GM18519 (cell line): ENCODE measurements around the gene ERC1.
"Not testable (repeated sequence)": the region's sequence is repeated elsewhere in the genome, so short reads cannot be mapped to it uniquely, and the experiment has no call there.

ENCODE experiments used
- ATAC-seq: cut with Tn5 transposase; IDR thresholded peaks from one replicate; pipeline ENCODE4 v1.9.1; 2021; ENCODE audit warnings: mild to moderate bottlenecking, moderate library complexity; ENCODE audit not compliant: unreplicated experiment, low FRiP score

ERC1 gene

DNA sequence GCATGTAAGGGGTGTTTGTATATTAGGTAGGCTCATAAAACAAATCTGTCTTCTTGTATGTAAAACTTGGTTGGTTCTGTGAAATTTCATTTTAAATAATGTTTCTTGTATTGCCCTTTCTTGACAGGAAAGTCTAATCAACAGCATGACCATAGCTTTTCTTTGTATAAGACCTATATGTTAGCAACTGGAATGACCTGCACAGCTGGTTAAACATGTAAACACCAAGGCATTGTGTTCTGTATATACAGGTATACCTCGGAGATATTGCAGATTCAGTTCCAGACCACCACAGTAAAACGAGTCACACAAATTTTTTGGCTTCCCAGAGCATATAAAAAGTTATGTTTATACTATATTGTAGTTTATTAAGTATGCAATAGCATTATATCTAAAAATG lies 183.6 kb downstream of the ERC1 start:
- no peak for ATAC-seq

DNA sequence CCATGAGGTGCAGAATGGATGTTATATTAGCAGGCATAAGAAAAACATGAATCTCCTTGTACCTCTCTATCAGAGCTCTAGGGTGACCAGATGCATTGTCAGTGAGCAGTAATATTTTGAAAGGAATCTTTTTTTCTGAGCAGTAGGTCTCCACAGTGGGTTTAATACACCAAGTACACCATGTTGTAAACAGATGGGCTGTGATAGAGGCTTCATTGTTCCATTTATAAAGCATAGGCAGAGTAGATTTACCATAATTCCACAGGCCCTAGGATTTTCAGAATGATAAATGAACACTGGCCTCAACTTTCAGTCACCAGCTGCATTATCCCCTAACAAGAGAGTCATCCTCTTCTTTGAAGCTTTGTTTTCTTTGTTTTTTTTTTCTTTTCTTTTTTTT lies 185.2 kb downstream of the ERC1 start:
- ATAC-seq = no peak

DNA sequence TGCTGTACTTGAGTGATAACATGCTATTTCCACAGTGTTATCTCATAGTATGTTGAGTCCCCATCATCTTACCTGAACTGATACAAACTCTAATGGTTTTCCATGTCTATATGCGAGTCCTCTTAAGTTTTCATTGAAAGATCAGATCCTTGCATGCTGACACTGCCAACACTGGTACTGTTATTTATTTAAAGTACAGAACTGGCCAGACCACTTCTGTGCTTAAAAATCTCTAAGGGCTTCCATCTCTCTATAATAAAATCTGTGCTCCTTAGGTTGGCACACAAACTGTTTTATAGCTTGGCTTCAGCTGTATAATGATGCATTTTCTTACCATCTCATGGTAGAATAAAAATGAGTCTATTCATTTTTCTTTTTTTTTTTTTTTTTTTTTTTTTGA lies 188.1 kb downstream of the ERC1 start:
- ATAC-seq = no peak

DNA sequence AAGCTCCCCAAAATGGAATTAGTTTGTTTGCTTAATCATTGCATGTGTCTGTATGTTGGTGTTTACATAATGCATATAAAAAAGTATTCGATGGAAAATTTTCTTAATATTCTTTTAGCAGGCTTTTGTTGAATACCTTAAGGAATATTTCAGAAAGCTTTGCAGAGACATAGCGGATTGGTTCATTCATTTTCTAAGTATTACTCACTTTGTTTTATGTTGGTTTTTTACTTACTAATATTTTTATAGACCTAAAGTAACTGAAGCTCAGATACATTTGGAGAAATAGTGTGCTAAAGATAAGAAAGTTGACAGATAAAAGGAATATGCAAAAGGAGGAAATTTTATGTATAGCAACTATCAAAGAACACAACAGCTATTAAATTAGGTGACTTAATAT lies 191.0 kb downstream of the ERC1 start:
- ATAC-seq = no peak

DNA sequence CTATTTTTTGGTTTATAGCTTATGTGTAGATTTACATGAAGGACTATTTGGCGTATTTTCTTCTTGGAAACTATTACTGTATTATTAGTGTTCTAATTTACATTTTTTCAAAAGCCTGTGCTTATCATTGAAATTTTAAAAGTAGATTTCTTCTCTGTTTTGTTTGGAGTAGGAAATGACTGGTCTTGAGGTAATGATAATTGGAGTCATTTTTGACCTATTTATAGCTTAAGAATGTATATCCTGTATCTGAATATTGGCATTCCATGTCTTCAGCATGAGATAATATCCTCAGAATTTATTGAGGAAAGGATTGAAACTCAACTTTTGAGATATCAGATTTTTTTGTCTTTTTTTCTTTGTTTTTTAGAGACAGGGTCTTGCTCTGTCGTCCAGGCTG lies 193.4 kb downstream of the ERC1 start:
- ATAC-seq = no peak

DNA sequence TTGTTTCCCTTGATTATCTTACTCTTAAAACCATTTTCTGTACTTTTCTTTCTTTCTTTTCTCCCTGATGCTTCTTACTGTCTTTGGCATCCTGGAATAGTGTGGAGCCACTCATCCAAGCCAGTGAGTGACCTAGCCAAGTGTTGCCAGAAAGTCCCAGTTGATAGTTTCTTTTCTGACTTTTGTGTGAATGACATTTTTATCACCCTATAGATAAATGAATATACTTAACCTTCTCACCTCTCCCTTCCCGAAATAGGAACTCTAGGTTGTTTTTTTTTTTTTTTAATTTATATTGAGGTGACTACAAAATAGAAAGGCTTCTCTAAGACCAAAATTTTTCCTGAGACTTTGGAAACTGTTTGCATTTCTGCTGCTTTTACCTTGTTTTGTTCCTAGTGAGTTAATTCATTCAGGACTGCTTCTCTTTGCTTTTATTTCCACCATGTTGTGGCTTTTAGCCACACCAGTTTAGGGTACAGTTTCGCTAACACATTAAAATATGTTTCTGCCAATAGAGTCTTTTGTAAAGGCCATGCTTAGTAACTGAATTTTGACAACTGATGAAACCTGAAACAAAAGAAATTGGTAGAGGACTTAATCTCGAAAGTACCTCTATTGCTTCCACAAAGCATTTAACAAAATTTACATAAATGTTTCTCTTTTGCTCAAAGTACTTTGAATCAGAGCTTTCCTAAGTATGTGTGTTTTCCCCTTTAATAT lies 194.6 kb downstream of the ERC1 start:
- ATAC-seq = no peak

DNA sequence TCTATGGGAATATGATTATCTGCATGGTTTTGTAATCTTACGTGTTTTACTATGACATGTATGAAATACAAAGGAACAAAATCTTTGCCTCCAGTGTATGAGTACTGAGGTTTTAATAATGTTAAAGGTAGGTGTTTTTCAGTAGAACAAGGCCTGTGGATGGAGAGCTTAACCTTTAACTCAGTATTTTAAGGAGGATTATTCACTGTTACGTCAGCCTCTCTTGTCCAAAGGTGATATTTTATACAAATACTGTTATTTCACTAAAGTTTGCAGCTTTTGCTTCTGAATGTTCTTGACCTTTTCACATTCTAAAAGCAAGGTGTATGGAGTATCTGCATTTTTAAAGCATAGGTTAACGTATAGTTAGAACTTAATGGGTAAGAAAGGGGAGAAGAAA lies 195.3 kb downstream of the ERC1 start:
- ATAC-seq = no peak

DNA sequence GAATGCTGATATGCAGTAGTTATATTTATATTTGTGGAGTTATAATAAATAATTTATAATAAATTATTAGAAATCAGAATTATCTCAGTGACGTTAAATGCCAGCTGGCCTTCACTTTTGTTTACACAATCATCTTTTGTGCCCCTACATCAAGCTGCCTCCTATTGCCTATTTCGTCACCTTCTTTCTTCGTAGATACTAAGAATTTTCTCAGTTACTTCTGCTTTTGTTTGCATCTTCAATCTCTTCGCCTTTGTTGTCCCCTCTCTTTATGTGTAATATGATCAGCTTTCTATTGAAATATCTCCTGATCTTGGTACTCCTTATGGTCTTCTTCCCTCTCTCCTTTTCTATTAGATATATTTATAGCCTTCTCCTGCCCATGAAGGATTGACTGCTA lies 197.0 kb downstream of the ERC1 start:
- no peak for ATAC-seq

DNA sequence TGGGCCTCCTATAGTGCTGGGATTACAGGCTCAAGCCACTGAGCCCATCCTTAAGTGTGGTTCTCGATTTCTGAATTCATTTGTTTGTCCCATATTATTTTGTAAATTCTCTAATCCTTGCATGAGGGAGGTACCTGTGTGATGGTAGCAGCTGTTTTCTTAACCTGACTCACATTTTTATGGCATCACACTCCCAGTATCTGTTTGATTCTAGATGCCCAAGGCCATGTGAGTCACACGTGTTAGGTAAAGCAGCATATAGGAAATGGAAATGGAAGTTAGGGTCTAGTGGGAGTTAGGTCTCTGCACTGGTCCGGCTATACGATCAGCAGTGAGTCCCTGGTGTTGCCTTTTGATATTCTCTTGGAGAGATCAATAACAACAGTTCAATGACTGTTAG lies 198.1 kb downstream of the ERC1 start:
- ATAC-seq = no peak

DNA sequence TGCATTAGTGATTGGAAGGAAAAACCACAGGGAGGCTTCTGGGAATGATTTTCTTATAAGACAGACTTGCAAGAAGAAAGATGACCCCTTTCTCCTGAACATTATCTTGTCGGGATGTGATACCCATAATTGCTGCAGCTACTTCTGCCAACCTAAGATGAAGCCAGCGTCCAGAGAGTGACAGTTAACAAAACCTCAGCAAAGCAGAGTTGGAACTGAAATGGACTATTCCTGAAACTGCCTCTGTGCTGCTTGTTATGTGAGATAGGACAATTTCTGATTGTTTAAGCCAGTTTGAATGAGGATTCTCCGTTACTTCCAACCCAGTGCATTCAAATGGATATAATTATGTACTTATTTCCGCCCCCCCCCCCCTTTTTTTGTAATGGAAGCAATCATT lies 204.5 kb downstream of the ERC1 start:
- ATAC-seq = no peak

DNA sequence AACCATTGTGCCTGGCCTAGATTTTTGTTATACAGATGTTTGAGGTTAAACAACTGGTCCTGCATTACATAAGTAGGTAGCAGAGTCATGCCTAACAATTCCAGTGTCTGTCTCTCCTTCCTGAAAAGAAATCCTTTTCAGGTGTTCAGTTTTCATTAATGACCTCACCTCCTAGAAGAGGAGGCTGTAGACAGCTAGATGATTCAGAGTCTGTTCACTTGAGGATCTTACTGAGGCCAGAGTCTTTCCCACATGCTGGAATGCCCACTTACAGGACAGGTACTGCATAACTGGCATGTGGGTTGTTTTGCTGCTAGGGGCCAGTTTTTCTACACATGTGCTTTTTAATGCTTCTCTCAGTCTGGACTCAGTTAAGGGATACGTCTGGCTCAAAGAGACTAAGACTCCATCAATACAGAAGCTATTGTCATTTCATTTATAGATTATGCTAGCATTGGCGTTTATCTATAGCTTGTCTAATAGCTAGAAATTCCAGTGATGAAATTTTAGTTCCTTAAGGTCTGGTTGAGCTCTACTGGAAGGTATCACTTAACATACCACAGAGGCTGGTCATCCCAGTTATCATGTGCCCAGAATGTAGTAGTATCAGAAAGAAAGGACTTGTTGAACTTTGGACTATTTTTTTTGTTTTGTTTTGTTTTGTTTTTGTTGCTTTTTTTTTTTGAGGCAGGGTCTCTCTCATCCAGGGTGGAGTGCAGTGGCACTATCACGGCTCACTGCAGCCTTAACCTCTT lies 206.4 kb downstream of the ERC1 start:
- ATAC-seq = no peak

DNA sequence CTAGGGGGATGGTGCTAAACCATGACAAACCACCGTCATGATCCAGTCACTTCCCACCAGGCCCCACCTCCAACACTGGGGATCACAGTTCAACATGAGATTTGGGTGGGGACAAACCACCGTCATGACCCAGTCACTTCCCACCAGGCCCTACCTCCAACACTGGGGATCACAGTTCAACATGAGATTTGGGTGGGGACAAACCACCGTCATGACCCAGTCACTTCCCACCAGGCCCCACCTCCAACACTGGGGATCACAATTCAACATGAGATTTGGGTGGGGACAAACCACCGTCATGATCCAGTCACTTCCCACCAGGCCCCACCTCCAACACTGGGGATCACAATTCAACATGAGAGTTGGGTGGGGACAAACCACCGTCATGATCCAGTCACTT lies 207.8 kb downstream of the ERC1 start:
- ATAC-seq = not testable (repeated sequence)

DNA sequence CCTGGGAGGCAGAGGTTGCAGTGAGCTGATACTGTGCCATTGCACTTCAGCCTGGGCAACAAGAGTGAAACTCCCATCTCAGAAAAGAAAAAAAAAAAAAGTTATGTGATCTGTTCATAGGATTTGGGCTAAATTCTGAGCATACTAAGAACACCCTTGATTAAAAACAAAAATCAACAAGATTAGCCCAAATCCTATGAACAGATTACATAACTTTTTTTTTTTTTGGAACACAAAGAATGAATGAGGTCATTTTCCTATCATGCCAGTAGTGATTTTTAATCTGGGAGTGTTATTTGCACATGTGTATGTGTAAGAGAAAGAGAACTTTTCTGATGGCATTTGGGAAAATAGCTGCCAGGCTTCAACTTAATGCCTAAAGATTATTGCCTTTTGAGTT lies 208.7 kb downstream of the ERC1 start:
- no peak for ATAC-seq

DNA sequence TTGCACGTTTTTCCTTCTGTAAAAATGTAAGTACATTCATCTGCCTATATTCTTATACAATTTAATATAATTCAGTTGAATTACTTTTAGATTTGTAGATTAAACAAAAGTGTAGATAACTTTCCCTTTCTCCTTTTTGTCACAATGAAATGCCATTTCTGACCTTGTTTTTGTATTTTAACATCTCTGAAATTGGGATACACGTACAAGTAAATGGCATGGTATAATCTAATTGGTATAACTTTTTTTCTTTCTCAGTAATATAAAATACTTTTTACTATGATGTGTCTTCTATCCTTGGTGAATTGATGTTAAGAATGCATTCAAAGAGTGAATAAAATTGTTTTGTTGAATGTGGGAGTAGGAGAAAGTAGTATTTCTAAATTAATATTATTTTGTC lies 210.0 kb downstream of the ERC1 start:
- ATAC-seq = no peak

DNA sequence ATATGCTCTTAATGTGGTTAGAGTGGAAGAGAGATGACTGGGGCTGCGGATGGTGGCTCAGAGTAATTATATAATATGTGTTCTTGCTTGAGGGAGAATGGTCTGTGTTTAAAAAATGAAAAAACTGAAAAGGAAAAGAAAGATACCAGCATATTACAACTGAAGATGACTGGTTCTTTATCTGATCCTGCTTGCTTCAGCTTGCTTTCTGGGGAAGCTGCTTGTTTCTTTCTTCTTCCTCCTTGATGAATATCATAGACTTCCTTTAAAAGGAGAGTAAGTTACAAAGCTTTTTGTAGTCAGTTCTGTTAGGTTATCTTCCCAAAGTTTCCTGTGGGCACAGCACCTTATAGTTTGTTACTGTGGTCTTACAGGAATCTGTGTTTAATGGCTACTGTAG lies 210.9 kb downstream of the ERC1 start:
- ATAC-seq = no peak

DNA sequence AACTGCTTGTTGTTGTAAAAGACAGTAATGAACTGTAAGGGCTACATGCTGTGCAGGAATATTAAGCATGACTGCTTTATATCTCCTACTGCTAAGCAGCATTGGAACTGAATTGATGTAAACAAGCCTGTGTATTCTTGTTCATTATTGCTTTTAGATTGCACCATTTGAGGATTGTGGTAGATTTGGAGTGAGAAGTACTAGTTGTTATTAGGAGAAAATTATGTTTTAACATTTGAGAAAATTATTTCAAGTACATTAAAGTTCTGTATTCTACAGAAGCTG lies 212.7 kb downstream of the ERC1 start:
- ATAC-seq = no peak

DNA sequence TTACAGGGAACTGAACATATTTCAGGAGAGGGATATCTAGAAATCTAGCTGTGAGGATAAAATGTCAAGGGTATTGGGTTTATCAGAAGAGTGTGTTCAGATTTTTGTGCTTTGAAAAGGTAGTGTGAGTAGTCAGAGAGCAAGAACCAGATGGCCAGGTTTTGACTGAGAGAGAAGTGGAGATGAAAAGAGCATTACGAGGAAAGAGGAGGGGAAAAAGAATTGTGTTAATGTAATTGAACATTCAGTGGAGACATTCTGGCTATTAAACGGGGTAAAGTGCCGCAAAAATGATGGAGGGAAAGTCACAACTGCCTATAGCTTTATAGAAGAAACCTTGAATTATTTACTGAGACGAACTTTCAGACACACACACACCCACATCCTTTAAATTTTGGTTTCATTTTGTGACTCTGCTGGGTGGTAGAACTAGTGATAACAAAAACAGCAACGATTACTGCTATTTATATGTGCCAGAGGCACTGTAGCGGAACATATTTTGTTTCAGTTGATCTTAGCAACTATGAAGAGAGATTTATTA lies 213.6 kb downstream of the ERC1 start:
- peak; percentile 72 for ATAC-seq

DNA sequence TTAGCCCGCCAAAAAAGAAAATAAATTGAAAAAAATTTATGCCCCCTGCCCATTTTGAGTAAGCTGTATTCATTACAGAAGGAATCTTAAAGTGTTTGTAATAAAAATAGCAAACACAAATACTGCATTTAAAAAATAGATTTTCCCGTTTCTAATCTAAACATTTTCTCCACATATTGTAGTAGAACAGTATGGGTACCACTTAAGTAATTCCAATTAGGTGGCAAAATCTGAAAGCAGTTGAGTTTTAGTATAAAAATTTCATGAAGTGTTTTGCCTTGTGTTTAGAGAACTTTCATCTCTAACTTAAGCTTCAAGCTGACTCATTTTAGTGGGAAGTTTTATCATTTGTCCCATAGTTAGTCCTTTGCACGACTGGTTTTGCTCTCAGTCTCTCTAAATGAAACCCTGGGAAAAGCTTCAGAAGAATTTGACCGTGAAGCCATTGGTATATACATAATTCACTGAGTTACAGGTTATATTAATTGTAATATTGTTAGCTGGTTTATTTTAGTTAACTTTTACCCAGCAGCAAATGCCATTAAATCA lies 214.6 kb downstream of the ERC1 start:
- ATAC-seq = no peak

DNA sequence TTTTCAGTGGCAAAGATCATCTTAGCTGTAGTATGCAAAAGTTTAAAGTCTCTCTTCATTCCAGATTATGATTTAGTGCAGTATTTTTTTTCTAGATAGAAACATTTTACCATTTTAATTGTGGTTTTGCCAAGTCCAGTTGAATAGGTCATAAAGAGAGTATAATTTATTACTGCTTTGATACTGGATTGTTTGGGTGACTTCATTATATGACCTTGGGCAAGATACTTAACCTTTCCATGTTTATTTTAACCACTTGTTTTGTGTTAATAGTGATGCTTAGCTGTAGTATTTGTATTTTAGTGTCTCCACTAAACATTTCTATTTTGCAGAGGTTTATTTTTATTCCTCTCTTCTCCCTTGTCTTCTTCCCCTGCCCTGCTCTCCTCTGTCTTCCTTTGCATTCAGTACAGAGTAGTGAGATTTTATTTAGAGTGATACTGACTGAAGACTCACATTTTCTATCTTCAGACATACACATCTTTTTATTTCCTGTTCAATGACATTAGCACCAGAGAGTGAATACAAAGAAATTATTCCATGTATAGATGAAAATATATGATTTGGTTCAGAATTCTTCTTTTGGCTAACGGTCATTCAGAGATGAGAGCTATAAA lies 215.2 kb downstream of the ERC1 start:
- ATAC-seq = no peak

DNA sequence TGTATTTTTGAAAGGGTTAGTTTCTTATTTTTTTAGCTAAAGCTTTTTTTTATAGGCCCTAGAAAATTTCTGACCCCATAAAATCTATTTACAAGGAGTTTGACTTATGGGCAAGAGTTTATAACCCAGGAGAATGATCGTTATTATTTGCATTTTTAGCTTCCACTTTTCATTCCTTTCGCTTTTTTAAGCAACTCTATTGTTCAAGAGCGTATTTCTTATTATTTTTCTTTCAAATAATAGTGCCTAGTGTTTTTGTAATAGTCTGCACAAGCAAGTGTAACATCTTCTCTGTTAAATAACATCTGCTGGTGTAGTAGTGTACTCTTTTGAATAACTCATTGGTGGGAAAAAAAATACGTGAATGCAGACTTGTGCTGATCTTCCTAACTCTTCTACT lies 216.3 kb downstream of the ERC1 start:
- ATAC-seq = no peak

DNA sequence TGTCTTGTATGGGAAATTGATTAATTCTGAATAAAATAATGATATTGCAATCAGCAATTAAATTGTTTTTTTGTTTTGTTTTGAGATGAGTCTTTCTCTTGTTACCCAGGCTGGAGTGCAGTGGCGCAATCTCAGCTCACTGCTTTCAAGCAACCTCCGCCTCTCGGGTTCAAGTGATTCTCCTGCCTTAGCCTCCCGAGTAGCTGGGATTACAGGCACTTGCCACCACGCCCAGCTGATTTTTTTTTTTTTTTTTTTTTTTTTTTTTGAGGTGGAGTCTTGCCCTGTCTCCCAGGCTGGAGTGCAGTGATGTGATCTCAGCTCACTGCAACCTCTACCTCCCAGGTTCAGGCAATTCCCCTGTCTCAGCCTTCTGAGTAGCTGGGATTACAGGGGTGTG lies 217.7 kb downstream of the ERC1 start:
- not testable (repeated sequence) for ATAC-seq

DNA sequence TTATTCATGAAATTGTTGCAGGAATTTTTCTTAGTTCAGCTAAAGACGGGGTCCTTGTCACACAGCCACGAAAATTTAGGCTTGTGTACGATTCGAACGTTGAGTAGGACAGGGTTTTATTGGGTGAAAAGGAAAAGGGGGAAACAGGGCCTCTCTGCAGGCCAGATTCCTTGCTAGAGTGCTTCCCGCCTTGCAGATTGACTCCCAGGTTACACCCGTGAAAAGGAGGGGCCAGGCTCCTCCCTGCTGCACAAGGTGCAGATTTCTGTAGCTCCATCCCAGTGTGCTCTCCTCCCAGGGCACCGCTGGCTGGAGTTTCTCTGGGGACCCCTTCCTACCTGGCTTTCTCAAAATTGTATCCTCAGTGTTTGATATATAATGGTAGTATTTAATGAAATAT lies 221.5 kb downstream of the ERC1 start:
- no peak for ATAC-seq
